Cardiac fibroblast (primary cell): ENCODE measurements around the gene SCN5A.

Source experiments
- DNase-seq, 2 donors: peaks; one replicate each; pipeline versions ENCODE4 v3.0.0 to v3.0.0-alpha.2; 2010; ENCODE audit warnings: low read depth in 2 of 2
- H3K4me3 ChIP-seq, 2 donors: replicated peaks in 1 of 2; 1 replicate in 1 of 2; 2 replicates in 1 of 2; pipeline ENCODE4 v1.5.1; 2011; ENCODE audit warnings: low read depth in 2 of 2, low read length in 2 of 2, mild to moderate bottlenecking in 2 of 2, moderate library complexity in 1 of 2
- CTCF ChIP-seq: IDR thresholded peaks from one replicate; pipeline ENCODE4 v1.5.1; 2011; ENCODE audit warnings: low read depth, mild to moderate bottlenecking, low read length, inconsistent platforms

Gene SCN5A

DNA sequence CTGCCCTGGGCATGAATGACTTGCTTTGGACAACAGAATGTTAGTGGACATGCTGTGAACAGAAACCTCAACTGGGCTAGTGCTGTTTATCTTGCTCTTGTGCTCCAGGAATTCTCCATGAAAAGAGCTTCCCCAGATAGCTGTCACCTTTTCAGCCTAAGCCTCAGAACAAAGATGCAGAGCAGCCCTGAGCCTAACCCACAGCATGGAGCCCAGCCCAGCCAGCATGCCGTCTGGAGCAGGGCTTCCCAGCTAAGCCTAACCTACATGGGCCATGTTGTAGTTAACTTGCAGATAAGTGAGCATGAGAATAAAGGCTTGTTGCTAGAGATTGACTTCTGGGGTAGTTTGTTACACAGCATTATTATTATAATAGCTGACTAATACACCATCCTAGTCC lies 48.9 kb downstream of the SCN5A start:
- no peak overlapping the region for H3K4me3 ChIP-seq
- TF ChIP-seq CTCF = no peak
- no peak for DNase-seq

DNA sequence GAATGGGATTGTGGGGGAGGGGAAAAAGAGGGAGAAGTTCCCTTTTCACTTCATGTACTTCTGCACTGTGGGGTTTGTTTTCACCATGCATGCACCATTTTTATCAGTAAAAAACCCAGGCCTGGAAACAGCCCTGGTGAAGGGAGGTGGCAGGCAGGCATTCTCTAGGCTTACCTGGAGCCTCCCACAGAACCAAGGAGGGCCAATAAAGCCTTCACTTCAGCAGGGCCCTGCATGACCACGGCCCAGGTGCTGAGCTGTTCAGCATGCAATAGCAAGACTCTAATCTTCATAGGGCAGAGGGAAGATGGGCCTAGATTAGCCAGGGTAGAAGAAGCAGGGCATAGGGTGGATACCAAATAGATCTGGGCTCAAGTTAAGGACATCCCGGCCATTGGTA lies 49.6 kb downstream of the SCN5A start:
- TF ChIP-seq CTCF = no peak
- DNase-seq = no peak
- no peak overlapping the region for H3K4me3 ChIP-seq

DNA sequence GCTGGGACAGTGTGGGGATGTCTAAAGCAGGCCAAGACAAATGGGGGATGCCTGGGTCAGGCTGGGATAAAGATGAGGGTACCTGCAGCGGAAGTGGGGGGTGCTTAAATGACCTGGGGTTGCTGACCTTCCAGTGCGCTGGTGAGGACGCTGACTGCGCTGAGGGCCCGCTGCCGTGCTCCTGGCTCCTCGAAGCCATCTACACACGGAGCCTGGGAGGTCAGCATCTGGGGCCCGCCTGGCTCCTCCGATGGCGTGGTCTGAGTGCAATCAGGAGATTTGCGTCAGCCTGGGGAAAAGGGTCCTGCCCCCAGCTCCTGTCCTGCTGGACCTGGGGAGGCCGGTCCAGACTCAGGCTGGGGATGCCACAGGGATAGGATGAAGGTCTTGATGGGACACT lies 50.7 kb downstream of the SCN5A start:
- no peak for DNase-seq
- TF ChIP-seq CTCF = no peak
- no peak overlapping the region for H3K4me3 ChIP-seq

DNA sequence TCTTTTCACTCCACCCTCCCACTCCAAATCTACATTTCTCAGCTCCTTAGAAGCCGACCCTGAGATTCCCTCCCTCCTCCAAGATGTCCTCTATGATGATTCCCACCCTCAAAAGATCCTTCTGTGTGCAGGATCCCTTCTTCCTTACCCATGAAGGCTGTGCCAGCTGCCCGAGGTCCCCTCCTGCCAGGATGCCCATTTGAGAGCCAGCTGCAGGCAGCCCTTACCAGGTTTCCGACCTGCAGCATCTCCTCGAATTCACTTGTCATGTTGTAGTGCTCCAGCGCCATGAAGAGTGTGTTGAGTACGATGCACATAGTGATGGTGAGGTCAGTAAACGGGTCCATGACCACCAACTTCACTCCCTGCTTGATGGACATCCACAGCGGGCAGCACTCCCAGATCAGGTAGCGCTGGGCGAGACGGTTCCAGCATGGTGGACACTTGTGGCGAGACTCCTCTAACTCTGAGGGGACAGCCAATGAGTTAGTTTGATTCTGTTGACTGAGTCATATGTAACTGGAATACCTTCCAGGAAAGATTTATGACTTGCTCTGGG lies 51.9 kb downstream of the SCN5A start:
- no peak overlapping the region for H3K4me3 ChIP-seq
- TF ChIP-seq CTCF = no peak
- no peak for DNase-seq

GRCh38 chr3:38595393-38595792 lies 54.1 kb downstream of the SCN5A start:
- no peak for TF ChIP-seq CTCF
- DNase-seq = no peak
- H3K4me3 ChIP-seq = no peak overlapping the region

DNA sequence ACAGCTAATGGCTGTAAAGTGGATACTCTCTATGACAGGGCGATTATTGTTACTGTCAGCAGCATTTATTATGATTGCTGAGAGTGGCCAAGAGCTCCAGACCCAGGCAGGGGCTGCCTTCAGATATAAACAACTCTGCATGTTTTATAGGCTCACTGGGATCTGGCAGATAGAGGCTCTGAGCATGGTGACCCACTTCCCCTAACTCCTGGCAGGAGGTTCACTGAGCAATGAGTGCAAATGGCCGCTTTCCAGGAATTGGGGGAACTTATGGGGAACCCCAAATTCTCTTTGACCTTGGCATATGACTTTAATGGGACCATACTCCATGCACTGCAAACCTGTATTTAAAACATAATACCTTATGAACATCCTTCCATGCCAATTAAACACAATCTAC lies 59.0 kb downstream of the SCN5A start:
- no peak overlapping the region for H3K4me3 ChIP-seq
- TF ChIP-seq CTCF = no peak
- DNase-seq = no peak

GRCh38 chr3:38588995-38589937 lies 60.2 kb downstream of the SCN5A start:
- DNase-seq = no peak

More at GRCh38 chr3:38588995-38589937, 60.2 kb downstream of the SCN5A start:
- no peak for TF ChIP-seq CTCF
- no peak overlapping the region for H3K4me3 ChIP-seq
